ENCODE data around the gene BTBD8.

Gene BTBD8

DNA sequence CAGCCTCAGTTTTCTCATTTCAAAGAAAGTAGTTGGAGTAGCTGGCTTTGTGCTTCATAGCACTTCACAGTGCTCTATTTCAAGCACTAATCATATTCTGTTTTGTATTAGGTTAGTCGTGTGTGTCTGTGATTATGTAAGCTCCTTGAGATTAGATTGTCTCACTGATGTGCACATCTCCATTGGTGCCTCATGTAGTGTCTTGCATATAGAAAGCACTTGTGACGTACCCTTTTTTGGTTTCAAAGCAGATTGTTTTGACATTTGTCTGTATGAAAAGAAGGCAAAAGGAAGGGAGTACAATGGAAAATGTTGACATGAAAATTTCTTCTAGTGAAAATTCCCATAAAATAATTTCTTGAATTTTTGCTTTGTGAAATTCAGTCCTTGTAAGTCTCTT, 13.9 kb downstream of the BTBD8 start:
- DNase-seq, result peak; percentile 4 to 64 (median 29)

DNA sequence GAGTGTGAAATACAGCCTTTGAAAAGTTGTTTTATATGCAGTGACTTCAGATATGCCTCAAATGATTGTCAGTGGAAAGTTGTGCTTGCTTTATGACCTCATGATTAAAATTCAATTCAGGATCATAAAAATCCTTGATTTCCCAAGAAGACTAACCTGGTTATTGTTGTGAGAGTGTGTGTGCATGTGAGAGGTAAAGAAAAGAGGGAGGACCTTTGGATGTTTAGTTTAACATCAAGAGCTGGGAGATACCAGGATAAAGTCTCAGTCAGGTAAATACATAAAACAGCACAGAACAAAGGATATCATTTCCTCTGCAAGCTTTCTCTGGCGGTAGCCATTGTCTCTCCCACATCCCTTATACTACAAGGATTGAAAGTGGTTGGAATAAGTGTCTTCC, 14.4 kb downstream of the BTBD8 start:
- no peak for DNase-seq

DNA sequence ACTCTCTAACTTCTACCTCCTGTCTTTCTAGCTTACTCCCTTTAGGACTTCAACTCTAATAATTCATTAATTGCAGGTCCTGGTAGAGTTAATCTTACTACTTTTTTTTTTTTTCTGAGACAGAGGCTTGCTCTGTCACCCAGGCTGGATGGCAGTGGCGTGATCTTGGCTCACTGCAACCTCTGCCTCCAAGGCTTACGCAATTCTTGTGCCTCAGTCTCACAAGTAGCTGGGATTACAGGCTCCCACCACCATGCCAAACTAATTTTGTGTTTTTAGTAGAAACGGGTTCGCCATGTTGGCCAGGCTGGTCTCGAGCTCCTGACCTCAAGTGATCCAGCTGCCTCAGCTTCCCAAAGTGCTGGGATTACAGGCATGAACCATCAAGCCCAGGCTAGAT, 15.7 kb downstream of the BTBD8 start:
- peak; percentile 45 to 74 (median 68) for DNase-seq

DNA sequence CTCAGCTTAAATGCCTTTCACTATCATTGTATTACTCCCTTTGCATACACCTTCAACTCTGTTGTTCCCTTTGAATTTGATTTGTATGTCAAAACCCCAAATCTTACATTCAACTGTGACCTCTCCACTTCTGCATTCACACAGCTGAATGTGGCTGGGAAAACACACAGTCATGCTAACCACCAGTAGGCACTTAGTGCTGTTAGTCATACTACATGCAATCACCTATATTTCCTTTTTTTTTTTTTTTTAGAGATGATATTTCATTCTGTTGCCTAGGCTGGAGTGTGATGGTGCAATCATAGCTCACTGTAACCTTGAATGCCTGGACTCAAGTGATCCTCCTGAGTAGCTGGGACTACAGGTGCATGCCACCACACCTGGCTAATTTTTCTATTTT, 16.2 kb downstream of the BTBD8 start:
- DNase-seq, result peak; percentile 68 to 91 (median 78)

DNA sequence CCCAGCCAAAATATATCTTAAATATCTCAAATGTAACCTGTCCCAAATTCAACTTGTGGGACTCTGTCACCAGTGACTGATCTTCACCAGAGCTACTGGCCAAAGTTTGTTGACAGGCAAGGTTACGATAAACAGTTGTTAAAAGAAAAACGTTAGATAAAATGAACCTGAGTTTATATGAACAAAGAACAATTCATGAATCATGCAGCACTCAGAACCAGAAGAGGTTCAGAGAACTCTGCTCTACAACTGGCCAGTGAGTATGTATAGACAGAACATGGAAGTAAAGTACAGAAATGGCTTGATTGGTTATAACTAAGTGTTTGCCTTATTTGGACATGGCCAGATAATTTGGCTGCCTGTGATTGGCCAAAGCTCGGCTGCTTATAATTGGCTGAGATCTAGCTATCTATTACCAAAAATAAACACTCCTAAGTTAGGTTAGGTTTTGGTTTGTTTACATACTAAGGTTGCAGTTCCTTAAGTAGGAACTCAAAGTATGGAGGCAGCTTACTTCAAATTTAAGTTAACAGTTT, 25.5 kb downstream of the BTBD8 start:
- DNase-seq, result no peak

DNA sequence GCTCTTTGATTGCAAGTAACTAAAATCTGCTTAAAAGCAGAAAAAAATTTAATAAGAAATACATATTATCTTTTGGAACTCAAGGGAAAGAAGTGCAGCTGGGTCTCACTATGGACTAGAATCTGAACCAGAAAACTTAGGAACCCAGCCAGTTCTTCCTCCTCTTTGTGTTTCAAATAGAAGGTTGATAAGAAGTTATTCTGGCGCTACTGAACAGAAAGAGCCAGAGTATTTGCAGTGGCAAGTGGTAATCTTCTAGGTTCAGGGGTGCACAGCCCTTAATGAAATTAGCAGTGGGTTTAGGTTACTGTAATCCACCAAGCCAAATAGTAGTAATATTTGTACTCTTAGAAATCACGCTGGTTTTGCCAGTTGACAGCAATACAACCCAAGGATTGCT, 28.5 kb downstream of the BTBD8 start:
- no peak for DNase-seq

DNA sequence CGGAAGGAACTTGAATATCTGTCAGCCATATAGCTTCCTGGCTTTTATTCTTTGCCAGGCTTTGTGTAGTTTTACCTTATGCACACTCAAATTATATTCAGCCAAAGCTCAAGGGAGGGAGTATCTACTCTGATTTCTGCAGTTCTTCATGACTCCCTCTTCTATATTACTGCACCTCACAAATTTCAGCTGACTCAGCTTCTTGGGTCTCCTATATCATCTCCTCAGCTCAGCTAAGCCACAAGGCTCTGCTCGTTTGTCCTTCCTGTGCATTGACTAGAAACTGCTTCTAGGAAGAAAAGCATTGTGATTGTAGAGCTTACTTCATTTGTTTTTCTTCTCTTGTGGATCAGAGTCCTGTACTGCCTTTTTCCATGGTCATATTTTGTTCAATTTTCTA, 37.4 kb downstream of the BTBD8 start:
- no peak for DNase-seq

DNA sequence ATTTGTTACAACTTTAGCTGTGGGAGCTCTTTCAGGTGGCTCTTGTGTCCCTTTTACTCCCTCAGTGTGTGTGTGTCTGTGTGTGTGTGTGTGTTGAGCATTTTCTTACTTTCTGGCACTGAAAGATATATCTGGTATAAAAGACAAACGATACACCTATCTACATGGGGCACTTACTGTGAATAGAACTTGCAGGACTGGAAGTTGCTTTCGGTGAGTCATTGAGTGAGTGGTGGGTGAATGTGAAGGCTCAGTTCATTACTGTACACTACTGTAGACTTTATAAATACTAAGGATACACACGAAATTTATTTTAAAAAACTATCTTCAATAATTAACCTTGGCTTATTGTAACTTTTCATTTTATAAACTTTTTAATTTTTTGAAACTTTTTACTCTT, 38.7 kb downstream of the BTBD8 start:
- DNase-seq, result no peak

DNA sequence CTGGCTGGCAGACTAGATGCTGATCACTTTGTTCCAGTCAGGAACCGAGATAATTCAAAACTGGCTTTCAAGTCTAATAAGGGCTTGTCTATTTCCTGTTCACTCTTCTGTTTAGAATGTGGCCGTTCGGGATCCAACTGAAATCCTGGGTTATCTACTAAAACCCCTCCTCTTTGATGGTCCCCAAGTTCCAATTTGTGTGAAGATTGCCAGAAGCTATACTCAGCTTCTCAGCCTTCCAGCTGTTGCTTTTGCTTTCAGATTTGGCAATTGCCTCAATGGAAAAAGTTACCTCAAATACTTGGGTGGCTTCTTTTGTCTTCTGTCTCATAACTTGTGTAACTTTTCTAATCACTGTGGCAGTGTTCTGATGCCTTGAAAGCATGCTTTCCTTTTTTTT, 43.7 kb downstream of the BTBD8 start:
- no peak for DNase-seq

DNA sequence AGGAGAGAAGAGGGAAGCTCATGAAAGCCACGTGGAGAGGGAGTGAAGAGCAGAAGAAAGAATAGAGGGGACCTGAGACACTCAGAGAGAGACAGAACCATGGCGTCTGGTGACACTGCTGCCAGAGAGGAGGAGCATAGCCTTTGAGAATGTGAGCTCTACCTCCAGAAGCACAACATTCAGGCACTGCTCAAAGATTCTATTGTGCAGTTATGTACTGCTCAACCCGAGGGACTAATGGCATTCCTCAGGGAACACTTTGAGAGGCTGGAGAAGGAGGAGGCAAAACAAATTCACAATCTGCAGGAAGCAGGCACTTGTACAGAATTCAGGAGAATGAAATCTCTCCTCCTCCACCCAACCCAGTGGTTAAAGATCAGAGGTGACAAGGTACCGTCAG, 45.1 kb downstream of the BTBD8 start:
- no peak for DNase-seq

DNA sequence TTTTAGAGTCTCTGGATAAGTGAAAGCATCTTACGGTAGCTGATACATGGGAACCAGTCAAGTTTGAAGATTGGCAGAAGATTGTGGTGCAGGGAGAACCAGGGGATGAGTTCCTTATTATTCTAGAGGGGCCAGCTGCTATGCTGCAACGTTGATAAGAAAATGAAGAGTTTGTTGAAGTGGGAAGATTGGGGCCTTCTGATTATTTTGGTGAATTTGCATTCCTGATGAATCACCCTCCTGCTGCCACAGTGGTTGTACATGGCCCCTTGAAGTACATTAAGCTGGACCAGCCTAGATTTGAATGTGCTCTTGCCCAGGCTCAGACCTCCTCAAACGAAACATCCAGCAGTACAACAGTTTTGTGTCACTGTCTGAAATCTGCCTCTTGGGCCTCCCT, 45.9 kb downstream of the BTBD8 start:
- no peak for DNase-seq

DNA sequence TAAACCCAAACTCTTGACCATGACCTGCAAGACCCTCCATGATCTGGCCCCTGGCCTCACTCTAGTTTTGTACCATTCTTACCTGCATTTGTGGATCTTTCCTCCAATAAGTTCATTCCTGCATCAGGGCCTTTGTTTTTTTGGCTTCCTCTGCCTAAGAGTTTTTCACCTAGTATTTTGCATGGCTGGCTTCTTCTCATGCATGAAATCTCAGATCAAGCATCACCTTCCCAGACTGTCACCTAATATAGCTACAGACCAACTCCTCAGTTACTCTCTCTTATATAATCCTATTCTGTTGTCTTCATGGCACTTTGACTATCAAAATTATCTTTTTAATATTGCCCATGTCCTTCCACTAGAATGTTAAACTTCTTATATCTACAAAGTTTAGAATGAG, 54.2 kb downstream of the BTBD8 start:
- DNase-seq, result no peak

DNA sequence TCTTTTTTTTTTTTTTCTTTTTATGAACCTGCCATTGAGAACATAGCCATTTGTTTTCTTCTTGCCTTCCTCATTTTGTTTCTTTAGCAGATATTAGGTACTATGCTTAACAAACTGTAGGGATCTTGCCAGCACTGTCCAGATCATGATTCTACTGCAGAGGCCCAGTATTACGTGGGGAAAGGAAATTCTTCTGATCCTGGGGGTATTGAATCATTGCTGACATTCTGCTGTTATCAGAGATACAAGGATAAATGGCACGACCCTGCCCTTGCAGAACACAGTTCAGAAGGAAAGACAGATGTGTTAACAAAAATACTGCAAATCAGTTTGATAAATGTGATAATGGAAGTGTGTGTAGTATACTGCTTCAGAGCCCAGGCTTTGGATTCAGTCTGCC, 56.2 kb downstream of the BTBD8 start:
- DNase-seq, result no peak

DNA sequence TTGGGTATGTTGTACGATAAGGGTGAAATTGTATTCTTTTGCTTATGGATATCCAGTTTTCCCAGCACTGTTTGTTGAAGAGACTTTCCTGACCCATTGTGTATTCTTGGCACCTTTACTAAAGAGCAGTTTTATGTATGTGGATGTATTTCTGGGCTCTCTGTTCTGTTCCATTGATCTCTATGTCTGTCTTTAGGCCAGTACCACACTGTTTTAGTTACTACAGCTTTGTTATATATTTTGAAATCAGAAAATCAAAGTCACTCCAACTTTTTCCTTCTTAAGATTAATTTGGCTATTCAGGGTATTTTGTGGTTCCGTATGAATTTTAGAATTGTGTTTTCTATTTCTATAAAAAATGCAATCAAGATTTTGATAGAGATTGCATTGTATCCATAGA, 74.8 kb downstream of the BTBD8 start:
- DNase-seq, result no peak

DNA sequence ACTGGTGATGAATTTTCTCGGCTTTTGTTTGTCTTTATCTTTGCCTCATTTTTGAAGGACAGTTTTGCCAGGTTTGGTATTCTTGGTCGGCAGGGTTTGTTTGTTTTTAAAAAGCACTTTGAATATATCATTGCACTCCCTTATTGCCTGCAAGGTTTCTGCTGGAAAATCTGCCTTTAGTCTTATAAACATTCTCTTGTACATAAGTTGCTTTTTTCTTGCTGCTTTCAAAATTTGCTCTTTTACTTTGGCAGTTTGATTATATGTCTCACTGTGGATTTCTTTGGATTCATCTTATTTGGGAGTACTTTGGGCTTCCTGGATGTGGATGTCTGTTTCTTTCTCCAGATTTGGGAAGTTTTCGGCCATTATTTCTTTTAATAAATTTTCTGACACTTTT, 79.4 kb downstream of the BTBD8 start:
- no peak for DNase-seq

DNA sequence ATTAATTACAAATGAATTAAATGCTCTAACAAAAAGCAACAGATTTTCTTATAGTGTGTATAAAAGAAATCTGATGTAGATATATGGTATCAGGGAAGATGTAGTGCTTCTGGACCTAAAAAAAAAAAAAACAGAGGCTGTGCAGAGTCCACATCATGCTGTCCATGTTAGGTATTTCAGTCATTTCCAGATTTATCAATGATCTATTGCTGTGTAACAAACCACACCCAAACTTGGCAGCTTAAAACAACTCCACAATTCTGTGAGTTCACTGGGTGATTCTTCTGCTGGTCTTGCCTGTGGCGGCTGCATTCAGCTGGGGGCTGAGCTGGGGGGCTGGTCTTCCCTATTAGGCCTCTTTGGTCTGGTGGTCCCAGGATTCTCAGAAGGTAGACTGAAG, 85.2 kb downstream of the BTBD8 start:
- no peak for DNase-seq

DNA sequence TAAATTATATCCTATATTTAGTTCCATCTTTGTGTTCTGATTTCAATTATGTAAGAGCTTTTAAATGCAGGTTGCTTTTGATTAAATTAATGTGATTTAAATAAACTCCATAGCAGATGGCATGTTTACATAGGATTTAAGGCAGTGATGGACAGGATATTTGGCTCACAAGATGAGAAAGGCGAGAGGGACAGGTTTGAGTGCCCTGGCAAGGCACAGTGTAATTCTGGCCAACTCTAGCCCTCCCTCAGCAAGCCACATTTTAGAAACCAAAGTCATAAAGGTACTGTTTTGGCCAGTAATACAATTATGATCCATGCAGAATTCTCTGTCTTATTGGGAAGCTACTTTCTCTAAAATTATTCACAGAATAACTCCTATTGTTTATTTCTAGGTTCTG, 87.0 kb downstream of the BTBD8 start:
- DNase-seq, result no peak

DNA sequence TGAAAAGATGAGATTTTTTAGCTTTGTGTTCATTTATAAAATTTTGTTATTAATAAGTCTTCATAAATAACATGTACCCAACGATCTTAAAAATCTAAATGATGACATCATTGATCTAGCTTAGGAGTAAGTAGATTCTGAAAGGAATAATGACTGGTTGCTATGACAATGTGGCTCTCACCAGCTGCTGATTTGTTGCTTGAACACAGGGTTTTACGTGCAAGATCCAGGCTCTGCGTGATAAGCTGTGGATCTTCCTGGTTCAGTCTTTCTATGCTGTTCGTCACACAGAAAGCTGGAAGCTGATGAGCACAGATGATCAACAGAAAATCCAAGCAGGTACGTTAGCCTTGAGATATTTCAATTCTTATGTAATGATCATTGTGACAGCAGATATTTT, 88.5 kb downstream of the BTBD8 start:
- no peak for DNase-seq

DNA sequence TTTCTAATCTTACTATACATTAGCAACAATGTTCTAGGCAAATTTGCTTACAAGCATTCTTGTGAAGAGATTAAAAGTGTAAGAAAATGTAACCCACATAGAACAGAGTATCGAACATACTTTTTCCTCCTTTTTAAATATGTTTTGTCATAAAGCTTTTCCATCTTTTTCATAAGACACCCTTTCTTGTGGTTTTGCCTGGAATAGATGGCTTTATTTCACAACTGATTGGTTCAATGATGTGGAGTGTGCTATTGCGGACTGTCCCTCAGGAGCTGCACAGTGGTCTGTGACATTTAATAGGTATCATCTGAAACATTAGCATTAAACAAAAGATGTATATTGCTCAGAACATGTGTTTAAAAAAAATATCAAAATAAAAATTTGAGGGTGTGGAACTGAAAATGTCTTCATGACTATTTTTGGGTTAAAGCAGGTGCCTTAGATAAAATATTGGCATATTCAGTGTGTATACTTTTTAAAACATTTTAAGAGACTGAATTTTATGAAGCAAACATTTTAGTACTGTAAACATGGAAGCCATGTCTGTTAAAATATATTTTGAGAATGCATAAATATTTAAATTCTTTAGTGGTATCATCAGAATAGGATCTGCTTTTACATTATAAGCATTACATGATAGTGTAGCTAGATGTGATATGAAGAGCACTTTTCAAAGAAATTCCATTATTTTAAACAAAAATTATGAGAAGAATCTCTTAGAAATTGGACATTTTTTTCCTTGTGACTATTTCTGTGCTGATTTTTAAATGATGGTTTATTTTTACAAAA, 89.3 kb downstream of the BTBD8 start:
- no peak for DNase-seq

DNA sequence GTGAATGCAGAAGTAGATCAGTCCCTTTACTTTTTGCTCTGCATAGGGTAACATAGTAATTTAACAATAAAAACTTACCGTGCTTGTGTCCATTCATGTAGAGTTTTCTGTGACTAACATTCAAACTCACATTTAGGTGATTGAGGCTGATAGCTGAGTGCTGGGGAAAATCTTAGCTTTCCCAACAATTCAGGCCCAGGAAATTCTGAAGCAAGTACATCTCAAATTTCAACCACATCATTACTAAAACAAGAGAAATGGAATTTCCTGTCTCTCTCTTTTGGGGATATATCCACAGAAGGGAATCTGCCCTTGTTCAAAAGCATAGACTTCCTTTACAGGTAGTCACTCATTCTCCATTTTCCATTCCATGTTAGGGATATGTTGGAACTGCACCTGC, 104.5 kb downstream of the BTBD8 start:
- DNase-seq, result no peak

DNA sequence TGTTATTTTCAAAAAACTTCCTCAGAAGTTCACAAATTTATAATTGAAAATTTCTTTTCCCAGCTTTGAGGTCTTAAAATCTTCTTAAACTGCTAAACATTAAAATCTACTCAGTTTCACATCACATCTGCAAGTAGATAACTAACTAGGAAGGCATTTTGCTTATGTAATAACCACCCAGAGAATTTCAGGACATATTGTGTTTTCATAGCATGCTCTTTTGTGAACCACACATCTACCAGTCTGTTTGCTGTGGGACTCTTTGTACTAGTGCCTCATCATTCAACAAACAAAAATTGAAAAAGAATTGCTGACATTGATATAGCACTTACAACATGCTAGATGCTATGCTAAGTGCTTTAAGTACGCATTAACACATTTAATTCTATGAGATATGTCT, 105.9 kb downstream of the BTBD8 start:
- DNase-seq, result no peak

DNA sequence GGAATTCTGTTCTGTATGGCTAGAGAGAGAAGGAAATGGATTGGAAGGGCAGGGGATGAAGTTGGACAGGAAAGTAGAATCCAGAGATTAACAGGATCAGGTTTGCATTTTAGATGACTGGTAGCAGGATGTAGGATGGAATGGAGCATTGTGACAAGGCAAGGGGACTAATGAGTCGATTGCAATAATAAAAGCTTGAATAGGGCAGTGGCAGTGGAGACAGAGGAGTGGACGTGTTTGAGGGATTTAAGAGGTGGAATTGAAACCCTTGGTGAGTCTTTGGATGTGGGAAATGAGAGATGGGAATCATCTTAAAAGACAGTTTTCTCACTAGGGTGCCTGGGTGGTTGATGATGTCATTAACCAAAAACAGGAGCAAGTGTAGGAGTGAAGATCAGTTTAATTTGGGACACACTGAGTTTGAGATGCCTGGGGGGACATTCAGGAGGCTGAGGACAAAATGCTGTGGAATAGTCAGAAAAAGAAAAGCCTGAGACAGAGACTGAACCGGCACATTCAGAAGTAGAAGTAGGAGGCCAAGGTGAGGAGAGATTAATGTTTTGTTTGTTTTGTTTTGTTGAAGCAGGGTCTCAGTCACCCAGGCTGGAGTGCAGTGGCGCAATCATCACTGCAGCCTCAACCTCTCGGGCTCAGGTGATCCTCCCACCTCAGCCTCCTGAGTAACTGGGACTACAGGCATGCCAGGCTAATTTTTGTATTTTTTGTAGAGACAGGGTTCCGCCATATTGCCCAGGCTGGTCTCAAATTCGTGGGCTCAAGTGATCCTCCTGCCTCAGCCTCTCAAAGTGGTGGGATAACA, 108.5 kb downstream of the BTBD8 start:
- no peak for DNase-seq

DNA sequence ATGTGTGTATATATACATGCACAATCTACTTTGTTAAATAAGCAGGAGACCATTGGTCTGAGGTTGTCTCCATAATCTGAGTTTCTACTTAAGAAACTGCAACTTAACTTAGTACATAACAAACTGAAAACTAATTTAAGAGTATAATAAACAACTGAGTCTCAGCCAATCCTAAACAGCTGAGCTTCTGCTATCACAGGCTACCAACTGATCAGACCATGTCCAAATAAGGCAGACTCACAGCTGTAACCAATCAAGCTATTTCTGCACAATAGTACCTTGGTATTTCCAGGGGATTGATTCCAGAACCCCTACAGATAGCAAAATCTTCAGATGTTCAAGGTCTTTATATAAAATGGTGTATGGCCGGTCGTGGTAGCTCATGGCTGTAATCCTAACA, 111.6 kb downstream of the BTBD8 start:
- DNase-seq, result no peak

DNA sequence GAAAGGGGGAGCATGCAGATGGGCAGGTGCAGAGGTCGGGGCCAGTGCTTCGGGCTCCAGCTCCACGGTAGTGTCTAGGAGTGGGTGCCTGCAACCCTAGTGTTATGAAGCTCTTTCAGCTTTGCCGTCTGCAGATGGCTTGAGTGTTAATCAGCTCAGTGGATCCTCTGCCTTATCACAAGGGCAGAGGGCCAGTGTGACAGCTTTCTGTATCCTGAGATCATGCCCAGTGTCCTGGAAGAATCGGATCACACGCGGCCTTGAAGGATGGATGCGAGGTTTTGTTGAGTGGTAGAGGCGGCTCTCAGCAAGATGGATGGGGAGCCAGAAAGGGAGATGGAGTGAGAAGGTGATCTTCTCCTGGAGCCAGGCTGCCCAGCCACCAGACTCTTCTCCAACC, 112.1 kb downstream of the BTBD8 start:
- DNase-seq, result no peak
